GM23248 (cell line): Measurements from ENCODE around the gene TBX2.

Source experiments
- EZH2 ChIP-seq: fragments of 200-600 bp; sonication (generic); IDR thresholded peaks from 2 replicates; pipeline ENCODE4 v1.6.1; 2018; ENCODE audit warnings: antibody characterized with exemption, mild to moderate bottlenecking; ENCODE audit not compliant: insufficient read depth, poor library complexity, severe bottlenecking
- EZH2phosphoT487 ChIP-seq: fragments of 200-600 bp; sonication (generic); IDR thresholded peaks from 2 replicates; pipeline ENCODE4 v1.6.1; 2018; ENCODE audit warnings: antibody characterized with exemption, moderate library complexity, mild to moderate bottlenecking, low read depth; ENCODE audit not compliant: insufficient read depth

GRCh38 chr17:61452301-61453290 is 53.0 kb downstream of the TBX2 start, which contains the start of gene TBX4:
- TF ChIP-seq EZH2 = peak; percentile 64
- no peak for TF ChIP-seq EZH2phosphoT487
